GDM1 (cell line): ENCODE results near the gene SLC39A7.

Experiments used
- DNase-seq: peaks from one replicate; lab custom pipeline; 2025; lab: John Stamatoyannopoulos, UW

The SLC39A7 gene, protein sequence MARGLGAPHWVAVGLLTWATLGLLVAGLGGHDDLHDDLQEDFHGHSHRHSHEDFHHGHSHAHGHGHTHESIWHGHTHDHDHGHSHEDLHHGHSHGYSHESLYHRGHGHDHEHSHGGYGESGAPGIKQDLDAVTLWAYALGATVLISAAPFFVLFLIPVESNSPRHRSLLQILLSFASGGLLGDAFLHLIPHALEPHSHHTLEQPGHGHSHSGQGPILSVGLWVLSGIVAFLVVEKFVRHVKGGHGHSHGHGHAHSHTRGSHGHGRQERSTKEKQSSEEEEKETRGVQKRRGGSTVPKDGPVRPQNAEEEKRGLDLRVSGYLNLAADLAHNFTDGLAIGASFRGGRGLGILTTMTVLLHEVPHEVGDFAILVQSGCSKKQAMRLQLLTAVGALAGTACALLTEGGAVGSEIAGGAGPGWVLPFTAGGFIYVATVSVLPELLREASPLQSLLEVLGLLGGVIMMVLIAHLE

DNA sequence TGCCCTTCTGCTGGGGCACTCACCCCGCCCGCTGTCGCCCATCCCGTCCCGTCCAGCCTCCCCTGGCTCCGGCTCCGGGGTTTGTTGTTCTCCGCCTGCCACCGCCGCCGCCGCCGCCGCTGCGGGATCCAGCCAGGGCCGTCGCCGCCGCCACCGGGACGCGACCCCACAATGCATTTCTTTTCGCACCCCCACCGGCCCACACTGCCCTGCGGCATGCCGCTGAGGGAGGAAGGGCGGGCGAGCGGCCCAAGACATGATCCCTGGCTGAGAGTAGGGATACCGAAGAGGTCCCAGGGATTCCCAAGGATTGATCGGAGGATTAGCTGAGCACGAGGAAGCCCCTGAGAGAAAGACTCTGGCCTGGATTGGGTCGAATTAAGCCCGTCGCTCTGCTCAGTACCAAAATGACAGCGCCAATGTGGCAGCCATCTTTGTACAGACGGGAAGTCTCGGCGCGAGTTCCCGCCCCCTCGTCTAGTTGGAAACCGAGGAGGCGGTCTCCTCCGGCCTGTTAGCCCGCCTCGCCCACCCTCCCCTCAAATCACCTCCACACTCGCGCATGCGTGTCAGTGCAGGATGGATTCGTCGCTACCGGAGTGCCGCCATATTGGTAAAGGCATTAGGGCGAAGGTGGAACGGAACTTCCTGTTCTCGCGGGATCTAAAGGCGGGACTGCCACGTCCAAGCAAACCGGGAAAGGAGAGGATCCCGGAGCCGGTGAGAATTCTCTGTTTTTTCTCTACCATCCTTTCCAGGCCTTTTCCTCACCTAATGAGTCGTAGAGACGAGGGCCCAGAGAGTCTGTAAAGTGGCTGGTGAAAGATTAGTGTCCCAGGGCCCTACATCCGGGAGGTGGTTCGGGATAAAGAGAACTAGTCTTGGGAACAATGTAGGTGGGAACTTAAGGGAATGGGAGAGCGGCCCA is at the start of gene SLC39A7, which contains the start of gene RXRB:
TSS of gene SLC39A7 (plus strand) at position 649 of the 928 bp plus-strand sequence. CDS start 379 bp downstream, outside the sequence.
TSS of gene RXRB (minus strand) at position 447 of the 928 bp plus-strand sequence. CDS start at position 258, 189 bp downstream.
- DNase-seq, result peak; percentile 99

DNA sequence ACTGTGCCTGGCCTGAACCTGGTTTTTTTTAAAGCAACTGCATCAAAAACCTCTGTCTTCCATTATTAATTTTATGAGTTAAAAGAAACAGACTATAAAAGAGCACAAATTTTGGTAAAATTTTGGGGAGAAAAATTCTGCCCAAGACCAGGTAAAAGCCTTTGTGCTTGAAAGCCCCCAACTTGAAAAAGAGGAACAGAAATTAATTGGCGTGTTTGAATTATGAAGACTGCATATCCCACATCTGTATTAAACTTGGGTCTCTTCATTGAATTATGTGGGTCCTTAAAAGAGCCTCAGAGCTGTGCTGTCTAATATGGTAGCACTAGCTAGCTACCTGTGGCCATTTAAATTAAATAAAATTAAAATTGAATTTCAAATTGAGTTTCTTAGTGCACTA is 49.6 kb upstream of the SLC39A7 start:
- no peak for DNase-seq

DNA sequence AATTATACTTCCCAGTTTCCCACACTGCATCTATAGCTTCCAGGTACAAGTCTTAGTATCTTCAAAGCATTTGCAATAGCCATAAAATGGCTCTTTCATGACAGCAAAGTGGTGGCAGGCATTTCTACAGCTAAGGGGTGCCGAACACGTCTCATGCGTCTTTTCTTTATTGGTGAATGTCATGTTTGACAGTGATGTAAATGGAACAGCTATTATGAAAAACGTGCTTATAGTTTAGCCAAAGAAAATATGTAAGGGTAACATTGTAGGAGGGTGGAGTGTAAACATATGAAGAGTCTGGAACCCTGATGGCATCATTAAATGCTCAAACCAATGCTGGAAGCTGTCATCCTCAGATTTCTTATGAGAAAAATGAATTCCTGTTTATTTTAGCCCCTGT is 46.3 kb upstream of the SLC39A7 start:
- DNase-seq, result no peak

DNA sequence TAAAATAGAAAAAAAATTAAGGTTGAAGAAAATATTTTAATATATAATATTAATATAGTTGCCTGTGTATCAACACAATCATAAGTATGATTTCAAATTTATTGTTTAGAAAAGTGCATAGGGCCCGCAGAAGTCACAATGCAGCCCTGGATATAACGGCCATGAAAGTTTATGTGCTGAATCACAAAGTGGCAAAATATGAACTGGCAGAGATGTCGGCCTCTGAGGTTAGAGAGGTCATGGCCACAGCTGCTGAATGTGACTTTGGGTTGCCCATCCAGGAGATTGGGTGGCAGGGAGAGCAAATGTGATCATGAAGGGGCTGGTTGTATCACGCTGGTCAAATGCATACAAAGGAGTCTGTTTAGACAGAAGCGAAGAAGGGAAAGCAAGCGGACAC is 44.1 kb upstream of the SLC39A7 start:
- no peak for DNase-seq

DNA sequence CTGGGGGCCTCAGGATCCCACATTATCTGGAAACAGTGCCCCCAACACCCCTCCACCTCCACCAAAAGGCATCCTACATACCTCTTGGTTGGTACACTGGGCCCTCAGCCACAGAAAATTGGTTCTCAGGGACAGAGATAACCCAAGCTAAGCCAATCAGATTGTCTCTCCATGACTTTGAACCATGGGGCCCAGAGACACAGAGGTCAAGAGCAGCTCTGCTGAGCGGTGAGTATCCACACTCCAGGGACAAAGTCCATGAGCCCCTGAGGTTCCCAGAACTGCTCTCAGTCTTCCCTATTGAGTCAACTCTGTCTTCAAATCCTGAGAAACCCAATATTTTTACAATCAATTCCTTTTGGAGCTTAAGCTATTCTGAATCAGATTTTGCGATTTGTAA is 43.7 kb upstream of the SLC39A7 start:
- no peak for DNase-seq

DNA sequence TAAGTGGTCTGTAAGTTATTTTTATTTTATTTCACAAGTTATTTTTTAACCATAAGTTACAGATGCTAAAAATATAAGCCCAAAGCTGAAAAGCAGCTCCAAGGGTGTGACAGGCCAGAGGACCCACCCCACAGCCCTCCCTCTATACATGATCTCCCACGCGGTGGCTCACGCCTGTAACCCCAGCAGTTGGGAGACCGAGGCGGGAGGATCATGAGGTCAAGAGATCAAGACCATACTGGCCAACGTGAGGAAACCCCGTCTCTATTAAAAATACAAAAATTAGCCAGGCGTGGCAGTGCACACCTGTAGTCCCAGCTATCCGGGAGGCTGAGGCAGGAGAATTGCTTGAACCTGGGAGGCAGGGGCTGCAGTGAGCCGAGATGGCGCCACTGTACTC is 40.6 kb upstream of the SLC39A7 start:
- DNase-seq, result no peak

DNA sequence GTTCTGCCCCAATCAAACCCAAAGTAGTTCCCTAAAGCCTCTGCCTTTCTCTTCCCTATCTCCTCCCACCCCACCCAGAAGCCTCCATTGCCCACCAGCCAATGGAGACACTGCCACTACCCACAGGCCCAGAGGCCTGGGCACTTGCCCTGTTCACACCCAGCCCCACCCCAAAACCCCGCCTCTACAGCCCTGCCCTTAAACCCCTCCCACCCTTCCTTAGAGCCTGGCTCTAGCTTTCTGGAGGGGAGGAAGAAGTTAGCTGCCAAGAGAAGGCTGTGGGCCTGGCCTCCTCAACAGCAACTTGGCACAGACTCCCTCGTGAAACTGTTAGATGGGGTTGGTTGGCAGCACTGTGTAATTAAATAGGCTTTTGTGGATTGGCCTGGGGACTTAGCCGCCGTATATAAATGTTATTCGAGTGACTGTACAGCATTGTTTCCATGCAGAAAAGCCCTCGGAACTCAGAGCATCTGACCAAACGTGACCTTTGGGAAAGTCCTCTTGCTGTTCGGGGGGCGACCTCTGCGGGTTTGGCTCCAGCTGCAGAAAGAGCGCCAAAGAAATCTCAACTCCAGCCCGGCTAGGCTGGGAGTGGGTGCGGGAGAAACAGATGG is 39.8 kb upstream of the SLC39A7 start:
- peak; percentile 78 for DNase-seq

DNA sequence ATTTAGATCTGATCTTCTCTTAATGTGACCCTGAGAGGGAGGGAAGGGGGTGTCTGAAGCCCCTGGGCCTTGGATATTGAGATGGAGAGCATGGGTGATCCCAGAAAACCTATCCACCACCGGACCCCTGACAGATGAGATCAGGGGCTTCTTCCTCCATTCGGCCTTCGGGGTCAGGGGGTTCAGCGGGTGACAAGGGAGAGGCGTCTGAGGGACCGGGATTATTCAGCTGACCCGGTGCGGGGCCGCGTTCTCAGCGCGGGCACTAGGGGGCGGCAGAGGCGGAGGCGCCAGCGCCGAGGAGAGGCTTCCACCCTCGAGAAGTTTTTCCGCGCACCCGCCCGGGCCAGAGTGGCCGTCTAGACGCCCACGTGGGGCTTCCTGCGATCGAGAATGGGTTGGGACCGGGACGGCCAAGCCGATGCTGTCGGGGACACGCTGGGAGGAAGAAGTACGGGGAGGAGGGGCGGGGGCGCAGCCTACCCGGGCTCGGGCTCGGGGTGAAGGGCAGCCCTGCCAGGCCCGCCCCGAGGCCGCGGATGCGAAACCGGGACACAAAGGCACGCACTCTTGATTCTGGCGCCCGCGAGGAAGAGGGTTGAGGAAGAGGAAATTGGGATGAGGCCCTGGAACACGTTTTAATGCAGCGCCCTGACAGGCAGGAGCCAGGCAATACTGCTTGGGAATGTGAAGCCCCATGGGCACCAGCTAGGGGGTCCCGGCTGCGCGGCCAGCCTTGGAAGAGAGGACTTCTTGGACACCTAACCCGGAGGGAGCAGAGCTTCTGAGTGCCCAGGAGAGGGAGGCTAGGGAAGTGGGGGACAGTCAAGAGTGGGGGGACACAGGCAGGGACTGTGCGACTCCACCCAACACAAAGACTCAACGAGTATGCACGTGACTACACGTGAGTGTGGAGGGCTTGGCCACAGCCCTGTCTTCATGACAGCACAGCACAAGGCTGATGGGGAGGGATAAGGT is 39.0 kb upstream of the SLC39A7 start:
- DNase-seq, result peak; percentile 66

DNA sequence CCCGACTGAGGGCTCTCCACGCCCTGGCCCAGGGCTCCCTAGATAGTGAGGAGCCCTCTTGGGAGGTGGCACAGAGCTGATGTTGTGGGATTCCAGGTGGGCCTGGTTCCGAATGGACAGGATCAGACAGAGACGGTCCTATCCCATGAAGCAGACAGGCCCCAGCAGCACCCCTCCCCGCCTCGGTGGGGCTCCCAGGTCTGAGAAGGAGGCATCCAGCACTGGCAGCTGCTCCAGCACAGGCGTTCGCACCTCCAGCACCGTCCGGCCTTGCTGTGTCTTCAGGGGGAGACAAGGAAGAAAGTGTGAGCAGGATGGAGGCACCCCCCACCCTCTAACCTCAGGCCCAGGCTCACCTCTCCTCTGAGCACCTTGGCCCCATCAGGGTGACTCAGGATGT is 37.1 kb upstream of the SLC39A7 start:
- DNase-seq, result no peak

DNA sequence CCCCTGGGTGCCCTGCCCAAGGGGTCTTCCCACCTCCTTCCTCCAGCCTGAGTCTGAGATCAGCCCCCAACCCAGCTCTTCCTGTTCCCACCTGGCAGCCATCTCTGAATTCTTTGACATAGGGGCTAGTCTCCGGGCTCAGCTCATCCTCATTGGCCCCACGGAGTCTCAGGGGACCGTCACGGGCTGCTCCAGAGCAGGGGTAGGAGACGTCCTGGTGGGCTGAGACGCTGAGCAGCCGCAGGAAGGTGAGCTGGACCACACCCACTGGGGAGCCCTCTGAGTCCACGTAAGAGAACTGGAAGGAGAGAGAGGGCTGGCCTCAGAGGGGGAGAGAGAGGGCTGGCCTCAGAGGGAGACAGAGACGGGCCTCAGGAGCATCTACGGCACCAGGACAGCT is 36.5 kb upstream of the SLC39A7 start:
- DNase-seq, result no peak

DNA sequence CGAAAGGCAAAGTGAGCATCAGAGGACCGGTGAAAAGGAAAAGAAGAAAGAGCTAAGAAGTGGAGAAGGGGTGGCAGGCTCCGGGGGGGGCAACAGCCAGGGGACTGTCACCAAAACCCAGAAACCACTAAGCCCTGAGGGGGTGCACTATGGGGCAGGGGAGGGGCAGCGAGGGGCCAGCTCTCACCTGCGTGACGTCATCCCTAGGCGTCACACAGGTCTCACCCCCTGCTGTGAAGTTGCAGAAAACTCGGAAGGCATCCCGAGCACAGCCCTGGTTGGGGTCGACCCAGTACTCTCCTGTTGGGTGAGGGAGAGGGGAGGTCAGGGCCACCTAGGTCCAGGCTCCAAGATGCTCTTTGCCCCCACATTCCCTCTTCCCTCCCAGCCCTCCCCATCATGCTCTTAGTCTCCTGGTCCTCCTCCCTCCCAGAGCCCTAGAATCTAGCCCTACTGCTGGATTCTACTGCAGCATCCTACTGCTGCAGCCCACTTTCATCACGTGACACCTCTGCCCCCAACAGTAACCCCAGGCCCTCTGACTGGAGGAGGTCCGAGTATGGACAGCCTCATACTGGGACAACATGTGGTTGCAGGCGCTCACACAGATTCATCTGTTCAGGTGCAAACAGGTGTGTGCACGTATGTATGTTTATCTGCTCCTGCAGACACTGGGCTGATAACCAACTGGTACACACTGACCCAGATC is 35.8 kb upstream of the SLC39A7 start:
- DNase-seq, result no peak

DNA sequence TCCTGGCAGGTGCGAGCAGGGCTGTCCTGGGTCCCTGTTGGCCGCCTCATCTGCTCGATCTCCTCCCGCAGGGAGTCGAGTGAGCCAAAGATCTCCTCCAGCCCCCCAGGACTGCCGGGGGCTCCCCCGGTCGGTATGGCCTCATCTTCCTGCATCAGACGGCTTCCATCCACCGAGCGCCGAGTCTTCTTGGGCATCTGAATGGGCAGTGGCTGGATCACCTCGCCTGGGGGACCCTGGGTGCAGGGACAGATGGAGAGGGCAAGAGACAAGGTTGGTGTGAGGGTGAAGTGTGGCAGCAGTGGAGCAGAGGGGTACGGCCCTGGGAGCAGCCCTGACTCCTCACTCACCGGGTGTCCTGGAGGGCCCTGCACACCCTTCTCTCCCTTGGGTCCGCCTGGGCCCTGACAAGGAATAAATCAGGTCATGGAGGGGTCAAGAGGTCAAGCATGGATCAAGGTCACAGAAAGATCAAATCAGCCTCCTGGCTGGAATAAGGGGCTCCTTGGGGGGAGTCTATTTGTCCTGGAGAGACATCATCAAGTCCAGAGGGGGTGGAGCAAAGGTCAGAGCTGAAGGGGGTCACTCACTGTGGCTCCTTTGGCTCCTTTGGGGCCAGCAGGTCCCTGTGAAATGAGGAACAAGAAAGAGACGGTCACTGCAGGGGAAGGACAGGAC is 34.9 kb upstream of the SLC39A7 start:
- no peak for DNase-seq

DNA sequence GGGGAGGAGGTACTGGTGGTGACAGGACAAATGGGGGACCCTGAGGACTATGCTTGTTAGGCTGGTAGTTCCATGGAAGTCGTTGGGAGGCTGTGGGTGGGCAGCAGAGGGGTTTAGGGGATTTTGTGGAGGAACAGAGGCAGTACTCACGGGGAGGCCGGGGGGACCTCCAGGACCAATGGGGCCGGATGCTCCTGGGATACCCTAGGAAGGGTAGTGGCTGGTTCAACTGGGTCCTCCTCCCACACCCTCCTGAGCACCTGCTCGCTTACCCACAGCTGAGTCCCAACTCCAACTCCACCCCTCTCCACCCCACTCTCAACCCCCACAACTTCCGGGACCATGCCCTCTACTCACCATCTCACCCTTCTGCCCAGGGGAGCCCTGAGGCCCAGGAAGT is 34.3 kb upstream of the SLC39A7 start:
- no peak for DNase-seq

DNA sequence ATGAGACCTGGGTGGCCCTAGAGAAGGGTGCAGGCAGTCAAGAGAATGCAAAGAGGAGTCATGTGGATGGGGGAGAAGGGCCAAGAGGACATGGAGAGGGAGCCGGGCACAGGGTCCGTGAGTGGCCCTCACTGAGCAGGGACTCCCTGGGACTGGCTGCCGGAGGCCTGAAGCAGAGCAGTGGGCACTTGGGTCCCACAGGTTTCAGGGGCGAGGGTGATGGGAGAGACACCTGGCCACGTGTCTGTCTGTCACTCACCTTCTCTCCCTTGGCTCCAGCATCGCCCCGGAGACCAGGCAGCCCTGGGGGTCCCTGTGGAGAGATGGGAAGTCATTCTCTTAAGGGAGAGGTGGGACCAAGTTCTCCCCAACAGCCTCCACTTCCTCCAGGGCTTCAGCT is 33.9 kb upstream of the SLC39A7 start:
- no peak for DNase-seq

DNA sequence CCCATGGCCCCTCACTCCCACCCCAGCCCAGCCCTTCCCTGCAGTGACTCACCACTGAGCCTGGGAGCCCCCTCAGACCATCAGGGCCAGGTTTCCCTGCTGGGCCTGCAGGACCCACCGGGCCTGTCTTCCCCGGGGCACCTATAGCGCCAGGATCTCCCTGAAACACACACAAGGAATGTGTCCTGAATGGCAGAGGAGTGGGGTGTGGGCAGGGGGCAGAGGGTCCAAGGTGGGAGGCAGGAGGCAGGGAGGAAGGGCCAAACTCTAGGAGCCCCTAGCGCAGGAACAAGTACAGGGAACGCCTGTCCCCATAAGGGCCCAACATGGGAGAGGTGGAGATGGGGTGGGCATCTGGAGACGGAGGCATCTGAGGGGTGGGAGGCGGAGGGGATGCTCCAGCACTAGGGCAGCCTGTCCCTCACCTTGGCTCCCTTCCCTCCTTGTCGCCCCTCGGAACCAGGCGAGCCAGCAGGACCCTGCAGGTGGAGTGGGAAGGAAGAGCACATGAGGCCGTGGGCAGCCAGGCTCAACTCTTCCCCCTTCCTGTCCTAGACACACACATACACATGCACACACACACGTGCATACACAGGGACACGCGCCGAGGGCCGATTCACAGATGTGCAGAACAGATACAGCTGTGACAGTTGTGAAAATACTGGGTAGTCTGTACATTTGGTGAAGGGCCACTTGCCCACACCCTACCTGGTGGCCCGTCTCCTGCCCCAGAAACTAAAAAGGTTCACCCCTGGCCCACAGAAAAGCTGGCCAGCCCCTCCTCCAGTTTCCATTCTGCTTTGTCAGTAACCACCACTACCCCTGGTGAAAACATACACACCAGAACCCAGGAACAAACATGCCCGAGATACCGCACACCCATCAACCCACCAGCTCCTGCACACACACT is 33.0 kb upstream of the SLC39A7 start:
- no peak for DNase-seq

DNA sequence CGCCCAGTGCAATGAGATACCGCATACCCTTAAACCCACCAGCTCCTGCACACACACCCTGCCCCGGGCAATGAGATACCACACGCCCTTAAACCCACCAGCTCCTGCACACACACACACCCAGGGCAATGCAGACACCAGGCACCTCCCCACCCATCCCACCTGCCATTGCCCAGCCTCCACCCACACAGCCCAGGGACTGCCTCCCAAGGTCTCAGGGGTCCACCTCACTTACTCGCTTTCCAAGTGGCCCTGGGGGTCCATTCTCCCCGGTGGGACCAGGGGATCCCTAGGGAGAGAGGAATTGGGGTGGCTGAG is 32.4 kb upstream of the SLC39A7 start:
- DNase-seq, result no peak

DNA sequence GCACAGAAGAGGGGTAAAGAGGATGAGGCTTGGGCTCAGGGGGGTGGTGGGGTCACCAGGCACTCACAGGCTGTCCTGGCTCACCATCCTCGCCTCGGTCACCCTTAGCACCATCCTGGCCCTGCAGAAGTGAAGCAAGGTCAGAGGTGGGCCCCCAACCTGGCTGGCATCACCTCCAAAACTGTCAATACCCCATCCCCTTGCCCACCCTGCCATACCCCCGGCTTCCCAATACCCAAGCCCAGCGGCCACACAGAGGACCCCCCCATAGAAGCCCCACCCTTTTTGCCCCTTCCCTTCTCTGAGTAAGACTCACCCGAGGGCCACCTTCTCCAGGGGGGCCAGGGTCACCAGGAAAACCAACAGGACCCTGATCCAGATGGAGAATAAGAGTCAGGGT is 32.0 kb upstream of the SLC39A7 start:
- no peak for DNase-seq

DNA sequence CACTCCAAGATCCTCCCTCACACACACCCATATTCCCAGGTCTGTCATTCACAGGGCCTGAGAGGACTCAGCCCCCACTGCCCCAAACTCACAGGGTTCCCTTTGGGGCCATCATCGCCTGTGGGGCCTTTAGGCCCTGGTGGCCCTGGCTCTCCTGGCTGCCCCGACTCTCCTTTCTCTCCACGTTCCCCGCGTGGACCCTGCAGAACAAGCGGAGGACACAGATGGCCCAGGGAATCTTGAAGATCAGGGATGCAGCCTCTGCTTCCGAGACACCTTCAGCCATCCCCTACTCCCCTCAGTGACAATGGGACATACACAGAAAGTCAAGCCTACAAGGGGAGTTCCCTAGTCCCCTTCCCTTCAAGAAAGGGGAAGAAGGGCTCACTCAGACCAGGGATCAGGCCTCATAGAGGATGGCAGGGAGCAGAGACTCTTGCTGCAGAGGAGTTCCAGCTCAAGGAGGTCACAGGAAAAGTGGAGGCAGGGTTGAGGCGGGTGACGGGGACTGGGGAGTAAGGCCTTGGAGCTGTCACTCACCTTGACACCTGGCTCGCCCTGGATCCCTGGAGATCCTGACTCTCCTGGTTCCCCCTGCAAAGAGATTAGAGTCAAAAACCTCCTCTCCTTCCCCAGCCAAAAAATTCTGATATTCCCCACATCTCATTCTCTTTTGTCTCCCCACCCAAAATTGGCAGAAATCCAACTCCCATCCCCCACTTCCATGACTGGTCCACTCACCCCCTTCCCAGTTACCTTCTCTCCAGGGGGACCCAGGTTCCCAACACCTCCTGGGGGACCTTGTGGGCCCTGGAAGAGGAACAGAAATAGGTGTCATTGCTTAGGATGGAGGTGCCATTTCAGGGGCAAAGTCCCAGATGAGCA is 31.1 kb upstream of the SLC39A7 start:
- DNase-seq, result no peak
